Measurements from ENCODE around the gene WNK2.

The WNK2 gene

GRCh38 chr9:93220627-93221026, 36.7 kb downstream of the WNK2 start:
- DNase-seq, result no peak

DNA sequence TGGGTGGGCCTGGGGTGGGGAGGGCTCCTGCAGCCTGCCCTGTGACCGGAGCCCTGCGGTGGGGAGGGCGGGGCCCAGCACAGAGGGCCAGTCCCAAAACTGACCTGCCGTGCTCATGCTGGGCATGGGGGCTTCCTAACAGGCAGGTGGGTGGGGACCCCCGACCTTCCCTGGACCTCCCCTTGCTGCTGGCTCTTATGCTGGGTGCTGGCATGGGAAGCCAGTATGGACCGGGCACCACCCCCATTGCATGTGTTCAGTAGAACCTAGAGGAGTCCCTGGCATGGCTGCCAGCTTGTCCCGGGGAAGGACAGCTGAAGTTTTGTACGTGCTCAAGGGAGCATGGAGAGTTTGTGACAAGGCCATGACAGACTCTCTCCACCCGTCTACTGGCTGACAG, 37.1 kb downstream of the WNK2 start:
- DNase-seq, result no peak

DNA sequence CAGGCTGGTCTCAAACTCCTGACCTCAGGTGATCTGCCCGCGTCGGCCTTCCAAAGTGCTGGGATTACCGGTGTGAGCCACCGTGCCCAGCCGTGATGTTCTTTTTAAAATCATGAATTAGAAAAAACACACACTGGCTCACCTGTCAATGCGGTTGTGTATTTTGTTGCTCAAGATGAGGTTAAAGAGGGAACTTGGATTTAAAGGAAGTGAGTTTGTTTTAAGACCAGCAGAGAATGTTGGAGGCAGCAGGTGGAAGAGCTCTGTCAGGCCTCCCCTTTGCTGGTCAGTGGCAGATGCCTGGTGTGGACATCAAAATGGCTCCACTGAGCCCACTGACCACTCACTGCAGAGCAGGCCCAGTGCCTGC, 38.9 kb downstream of the WNK2 start:
- DNase-seq, result no peak

DNA sequence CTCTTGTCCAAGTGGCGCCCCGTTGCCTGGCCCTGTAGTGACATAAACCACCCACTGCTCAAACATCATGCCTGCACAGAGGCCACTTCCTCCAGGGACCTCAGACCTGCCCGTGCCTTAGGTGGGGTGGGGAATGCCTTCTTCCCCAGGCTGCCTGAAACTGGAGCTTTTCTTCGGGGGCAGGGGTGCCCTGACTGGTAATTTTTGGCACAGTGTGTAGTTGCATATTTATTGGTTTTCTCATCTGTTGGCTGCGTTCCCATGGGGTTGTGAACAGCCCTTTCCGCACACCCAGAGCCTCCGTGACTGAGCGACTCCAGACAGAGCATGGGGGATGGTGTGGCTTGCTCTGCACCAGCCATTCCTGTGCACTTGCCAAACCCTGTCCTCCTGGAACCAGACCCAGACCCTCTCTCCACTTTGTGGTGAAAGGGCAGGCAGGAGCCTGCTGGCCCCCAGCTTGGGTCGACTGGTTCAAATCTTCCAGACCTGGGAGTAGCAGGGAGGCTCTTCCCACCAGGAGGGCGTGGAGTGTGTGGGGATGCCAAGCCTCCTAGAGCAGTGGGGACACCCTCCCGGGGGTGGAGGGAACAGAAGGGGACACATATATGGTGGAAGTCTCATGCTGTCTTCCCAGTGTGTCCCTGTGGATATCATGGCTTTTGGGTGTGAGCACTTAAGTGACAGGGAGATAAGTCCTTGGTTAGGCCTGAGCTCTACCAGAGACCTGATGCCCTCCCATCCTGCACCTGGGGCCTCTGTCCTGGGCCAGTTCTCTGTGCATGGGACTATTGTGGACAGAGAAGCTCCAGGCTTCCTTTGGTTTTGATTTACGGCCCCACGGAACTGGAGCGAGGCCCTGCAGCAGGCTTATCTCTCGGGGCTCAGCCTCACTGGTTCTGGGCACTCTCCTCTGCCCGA, 39.6 kb downstream of the WNK2 start:
- DNase-seq, result peak; percentile 16

GRCh38 chr9:93224591-93224990, 40.7 kb downstream of the WNK2 start:
- peak; percentile 4 for DNase-seq

DNA sequence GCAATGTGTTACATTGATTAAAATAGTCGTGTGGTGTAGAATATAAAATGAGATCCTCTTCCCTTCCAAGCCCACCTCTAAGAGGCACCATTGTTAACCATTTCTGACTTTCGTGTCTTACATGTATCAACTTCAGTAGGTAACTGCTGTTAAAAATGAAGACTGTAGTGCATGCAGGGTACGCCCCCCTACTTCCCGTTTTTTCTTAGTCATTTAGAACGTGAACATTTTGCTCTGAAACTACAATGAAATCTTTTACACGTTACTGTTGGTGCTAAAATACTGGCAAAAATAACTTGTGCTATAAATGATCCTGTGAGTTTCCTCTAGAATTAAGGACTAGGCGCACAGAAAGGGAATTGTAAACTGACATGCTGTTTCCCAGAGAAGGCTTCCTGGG, 41.5 kb downstream of the WNK2 start:
- peak; percentile 45 for DNase-seq

GRCh38 chr9:93225892-93226291, 42.0 kb downstream of the WNK2 start:
- no peak for DNase-seq

- no peak for DNase-seq
Measured at GRCh38 chr9:93226819-93227218, 42.9 kb downstream of the WNK2 start.

GRCh38 chr9:93228030-93228429, 44.1 kb downstream of the WNK2 start:
- DNase-seq, result no peak

- no peak for DNase-seq
Measured at GRCh38 chr9:93228453-93228852, 44.5 kb downstream of the WNK2 start.

DNA sequence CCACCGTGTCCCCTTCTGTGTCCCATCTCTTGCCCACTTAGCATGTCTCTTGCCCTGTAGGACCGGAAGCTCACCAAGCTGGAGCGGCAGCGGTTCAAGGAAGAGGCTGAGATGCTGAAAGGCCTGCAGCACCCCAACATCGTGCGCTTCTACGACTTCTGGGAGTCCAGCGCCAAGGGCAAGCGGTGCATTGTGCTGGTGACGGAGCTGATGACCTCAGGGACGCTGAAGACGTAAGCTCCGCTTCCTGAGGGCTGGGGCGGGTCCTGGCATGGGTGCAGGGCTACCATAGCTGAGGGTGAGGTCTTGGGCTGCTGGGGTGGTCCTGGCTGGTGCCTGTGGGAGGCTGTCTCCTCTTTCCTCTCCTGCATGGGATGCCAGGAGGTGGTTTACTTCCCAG, 45.7 kb downstream of the WNK2 start:
- DNase-seq, result no peak

DNA sequence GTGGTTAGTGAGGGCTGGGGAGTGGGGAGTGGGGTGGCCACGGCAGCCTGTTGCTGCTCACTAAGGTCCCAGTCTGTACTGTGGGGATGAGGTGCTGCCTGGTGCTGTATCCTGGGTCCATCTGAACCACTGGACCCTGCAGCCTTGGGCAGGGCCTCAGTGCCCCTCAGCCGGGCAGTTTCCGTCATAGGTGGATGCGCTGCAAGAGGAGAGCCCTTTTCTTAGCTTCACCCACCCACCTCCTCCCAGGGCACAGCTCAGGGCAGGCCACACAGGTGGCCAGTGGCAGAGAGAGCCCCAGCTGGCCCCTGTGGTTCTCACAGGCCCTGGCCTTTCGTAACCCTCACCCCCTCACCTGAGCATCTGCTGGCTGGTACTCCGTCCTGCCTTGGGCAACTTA, 46.2 kb downstream of the WNK2 start:
- no peak for DNase-seq

GRCh38 chr9:93230601-93231000, 46.7 kb downstream of the WNK2 start:
- DNase-seq, result no peak

DNA sequence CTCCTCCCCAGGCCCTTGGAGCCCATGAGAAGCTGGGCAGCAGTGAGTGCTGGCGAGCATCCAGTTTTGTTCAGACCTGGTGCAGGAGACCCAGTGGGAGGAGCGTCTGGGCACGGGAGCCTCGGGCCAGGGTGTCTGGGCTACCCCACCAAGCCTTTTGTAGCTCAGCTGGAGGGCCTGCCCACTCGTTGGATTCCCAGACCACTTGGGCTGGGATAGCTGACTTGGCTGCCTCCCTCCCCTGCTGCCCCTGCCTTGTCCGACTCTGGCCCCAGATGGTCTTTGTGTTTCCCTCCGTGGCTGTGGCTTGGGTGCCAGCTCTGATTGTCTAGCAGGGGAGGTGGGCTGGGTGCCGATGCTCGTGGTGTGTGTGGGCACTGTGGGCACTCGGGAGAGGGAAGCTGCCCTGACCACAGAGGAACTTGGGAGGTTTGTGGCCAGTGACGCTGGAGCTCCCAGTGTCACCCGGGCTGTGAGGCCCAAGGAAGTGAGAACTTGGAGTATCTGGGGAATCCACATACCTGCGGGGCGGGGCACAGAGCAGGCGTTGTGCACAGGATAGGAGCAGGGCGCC, 47.3 kb downstream of the WNK2 start:
- peak; percentile 86 for DNase-seq

DNA sequence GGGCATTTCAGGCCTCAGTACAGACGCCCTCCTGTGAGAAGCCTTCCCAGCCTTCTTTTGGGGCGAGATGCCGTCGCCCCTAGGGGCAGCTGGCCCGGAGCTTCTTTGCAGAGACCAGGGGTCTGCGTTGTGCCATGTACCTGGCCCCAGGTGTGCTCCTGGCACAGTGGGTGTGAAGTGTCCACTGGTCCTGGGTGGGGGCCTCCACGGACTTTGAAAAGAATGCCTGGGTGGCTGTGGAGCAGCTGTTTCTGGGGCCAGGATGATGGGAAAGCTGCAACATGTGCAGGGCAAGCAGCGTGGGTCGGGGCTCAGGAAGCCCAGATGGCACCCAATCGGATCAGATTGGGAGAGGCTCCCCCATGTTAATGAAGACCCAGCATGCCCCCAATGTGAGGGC, 47.8 kb downstream of the WNK2 start:
- no peak for DNase-seq

DNA sequence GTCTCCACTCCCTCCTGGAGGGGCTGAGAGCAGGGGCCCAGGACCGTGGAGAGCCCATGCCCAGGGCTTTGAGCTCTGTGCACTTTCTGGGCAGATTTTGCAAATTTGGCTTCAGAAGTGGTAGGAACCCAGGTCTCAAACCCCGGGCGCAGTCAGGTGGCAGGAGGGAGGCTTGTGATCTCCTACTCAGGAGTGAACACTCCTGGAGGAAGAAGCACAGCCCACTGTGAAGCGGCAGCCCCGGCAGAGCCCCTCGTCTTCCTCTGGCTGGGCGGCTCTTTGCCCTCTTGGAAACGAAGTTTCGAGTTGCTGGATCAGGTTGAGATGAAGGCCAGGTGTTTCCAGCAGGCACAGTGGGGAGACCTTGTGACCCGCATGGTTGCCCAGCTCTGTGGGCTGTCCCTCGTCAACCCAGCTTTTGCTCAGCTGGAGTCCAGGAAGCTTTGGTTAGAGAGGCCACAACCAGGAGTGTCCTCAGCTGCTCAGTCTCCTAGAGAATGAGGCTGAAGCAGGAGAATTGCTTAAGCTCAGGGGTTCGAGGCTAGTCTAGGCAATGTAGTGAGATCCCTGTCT, 48.5 kb downstream of the WNK2 start:
- no peak for DNase-seq

DNA sequence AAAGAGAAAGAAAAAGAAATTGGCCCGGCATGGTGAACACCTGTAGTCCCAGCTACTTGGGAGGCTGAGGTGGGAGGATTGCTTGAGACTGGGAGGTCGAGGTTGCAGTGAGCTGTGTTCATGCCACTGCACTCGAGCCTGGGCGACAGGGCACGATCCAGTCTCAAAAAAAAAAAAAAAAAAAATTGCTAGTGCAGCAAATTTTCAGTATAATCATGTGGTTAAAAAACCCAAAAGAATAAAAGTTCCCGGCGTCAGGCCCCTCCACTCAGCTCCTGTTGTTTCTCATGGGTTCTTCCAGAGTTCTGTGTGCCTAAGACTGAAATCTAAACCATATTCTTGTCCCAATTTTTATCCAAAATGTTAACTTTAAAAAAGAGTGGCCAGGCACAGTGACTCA, 49.1 kb downstream of the WNK2 start:
- DNase-seq, result no peak

GRCh38 chr9:93234600-93234999, 50.7 kb downstream of the WNK2 start:
- no peak for DNase-seq

DNA sequence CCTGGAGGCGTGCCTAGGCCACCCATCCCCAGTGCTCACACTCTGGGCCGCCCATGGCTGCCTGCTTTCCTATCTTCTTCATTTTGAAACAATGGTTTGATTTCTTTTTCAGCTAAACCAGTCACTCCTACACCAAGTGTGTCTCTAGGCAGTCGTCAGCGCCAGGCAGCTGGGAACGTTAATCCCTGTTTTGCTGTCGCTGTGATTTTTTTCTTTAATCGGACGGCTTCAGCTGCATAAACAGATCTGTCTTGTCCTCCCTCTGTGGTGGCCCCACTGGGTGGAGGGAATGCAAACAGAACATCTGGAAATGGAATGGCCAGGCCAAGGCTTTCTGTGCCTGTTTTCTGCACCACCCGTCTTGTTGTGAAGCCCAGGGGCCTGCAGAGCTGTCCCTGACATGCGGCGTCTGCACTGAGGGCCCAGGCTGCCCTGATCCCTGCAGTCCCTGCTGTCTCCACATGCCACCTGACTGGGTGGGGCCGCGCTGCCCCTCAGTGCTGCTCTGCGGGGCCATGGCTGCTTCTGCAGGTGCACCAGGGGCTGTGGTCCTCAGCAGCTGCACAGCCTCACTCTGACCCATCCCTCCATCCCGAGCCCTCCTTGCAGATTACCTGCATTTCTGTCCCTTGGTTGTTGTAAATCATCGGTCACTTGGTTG, 51.5 kb downstream of the WNK2 start:
- no peak for DNase-seq

DNA sequence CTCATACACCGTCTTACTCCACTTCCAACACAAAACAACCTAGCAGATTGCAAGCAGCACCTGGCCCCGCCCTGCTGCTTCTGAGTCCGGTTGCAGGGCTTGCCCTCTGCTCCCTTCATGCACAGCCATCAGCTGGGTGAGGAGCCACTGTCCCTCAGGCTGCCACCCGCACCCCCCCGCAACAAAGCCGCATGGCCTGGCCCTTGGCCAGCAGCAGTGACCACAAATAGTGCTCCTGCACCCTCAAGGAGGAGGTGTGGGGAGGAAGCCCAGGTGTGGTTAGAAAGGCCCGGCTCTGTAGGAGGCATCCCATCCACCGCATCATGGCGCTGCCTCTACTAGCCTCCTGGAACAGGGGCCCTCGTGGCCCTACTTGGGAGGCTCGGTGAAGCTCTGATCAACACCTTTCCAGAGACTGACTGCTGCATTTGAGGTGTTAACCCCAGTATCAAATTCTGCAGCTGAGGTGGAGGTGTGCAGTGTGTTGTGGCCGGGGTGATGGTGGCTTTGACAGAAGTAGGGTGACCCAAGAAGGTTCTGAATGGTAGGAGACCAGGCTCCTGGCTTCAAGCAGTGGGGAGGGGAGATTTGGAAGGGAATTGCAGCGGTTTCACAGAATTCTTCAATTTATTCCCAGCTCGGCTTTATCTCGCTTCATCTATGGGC, 52.7 kb downstream of the WNK2 start:
- DNase-seq, result no peak

DNA sequence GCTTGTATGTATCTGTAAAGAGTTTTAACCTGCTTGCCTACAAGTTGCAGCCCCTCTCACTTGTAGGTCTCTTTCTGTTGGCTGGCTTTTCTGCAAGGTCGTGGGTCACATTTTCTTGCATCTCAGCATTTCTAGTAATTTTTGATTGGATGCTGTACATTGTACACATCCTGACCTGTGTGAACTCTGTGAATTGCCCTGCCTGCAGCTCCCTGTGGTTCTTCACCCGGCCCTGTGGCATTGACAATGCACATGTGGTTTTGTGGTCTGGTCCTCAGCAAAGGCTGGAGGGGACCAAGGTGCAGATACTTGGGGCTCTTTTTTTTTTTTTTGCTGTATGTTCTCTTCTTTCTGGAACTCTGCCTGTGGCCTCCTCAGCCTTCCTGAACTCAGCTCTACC, 53.6 kb downstream of the WNK2 start:
- DNase-seq, result no peak

- no peak for DNase-seq
Measured at GRCh38 chr9:93238953-93239925, 55.3 kb downstream of the WNK2 start.

Data from inflammatory macrophage treated with lipopolysaccharide for 4 hours (primary cell).